Naive thymus-derived CD4-positive, alpha-beta T cell (primary cell): ENCODE results near the gene CNGA1. TPM values are rescaled to one million over a fixed set of nuclear protein-coding genes. Genes with fewer than 3 reads are reported as not detected.

ENCODE experiments used
- ATAC-seq: fragments of 150-1000 bp; cut with Tn5 transposase; 2 replicates; pipeline ENCODE4 v1.10.0; 2021; ENCODE audit warnings: mild to moderate bottlenecking, moderate library complexity
- CTCF ChIA-PET: fragments of 350-600 bp; sonication (Branson Sonifier 250); formaldehyde crosslinking; loops from one replicate; lab custom pipeline; 2021; ENCODE audit warnings: antibody characterized with exemption; lab: Charles Lee
- POLR2A ChIA-PET: fragments of 350-600 bp; sonication (Branson Sonifier 250); formaldehyde crosslinking; loops from one replicate; lab custom pipeline; 2021; ENCODE audit warnings: antibody characterized with exemption, inconsistent platforms; lab: Charles Lee
- DNase-seq, 9 donors: peaks; one replicate each; pipeline versions ENCODE4 v3.0.0 to v3.0.0-alpha.2; 2020 to 2022; ENCODE audit warnings: mixed read lengths in 1 of 9
- H3K27ac ChIP-seq: one replicate; pipeline ENCODE4 v1.7.0; 2013; ENCODE audit warnings: mild to moderate bottlenecking, low read depth, low read length, moderate library complexity
- H3K27me3 ChIP-seq, 2 donors: one replicate each; pipeline ENCODE4 v1.7.0; 2013; ENCODE audit warnings: low read length in 2 of 2, mild to moderate bottlenecking in 2 of 2, moderate library complexity in 2 of 2; ENCODE audit not compliant: control insufficient read depth in 2 of 2, insufficient read depth in 2 of 2
- H3K36me3 ChIP-seq, 3 experiments: 1 replicate in 2 of 3; 2 replicates in 1 of 3; pipeline ENCODE4 v1.7.0; 2013; ENCODE audit warnings: low read length in 3 of 3, mild to moderate bottlenecking in 3 of 3, moderate library complexity in 1 of 3; ENCODE audit not compliant: insufficient read depth in 3 of 3, control insufficient read depth in 2 of 3
- H3K4me1 ChIP-seq, 2 donors: one replicate each; pipeline ENCODE4 v1.7.0; 2013; ENCODE audit warnings: low read length in 2 of 2, mild to moderate bottlenecking in 2 of 2, moderate library complexity in 1 of 2; ENCODE audit not compliant: control insufficient read depth in 2 of 2, insufficient read depth in 2 of 2
- H3K4me3 ChIP-seq: 2 replicates; pipeline ENCODE4 v1.7.0; 2013; ENCODE audit warnings: mild to moderate bottlenecking, low read length
- H3K9me3 ChIP-seq, 3 experiments: 1 replicate in 2 of 3; 2 replicates in 1 of 3; pipeline ENCODE4 v1.7.0; 2013; ENCODE audit warnings: low read length in 3 of 3; ENCODE audit not compliant: control insufficient read depth in 2 of 3
- H3K27ac Mint-ChIP-seq, 9 donors: one replicate each; pipeline ENCODE4 v1.8.0; 2020 to 2022; ENCODE audit warnings: mixed read lengths in 9 of 9, mild to moderate bottlenecking in 8 of 9, moderate library complexity in 5 of 9, inconsistent platforms in 2 of 9
- H3K27me3 Mint-ChIP-seq, 5 donors: one replicate each; pipeline ENCODE4 v1.8.0; 2021 to 2022; ENCODE audit warnings: mixed read lengths in 5 of 5, mild to moderate bottlenecking in 1 of 5
- H3K36me3 Mint-ChIP-seq, 5 donors: one replicate each; pipeline ENCODE4 v1.8.0; 2020 to 2022; ENCODE audit warnings: mixed read lengths in 5 of 5, mild to moderate bottlenecking in 3 of 5, inconsistent platforms in 1 of 5
- H3K4me1 Mint-ChIP-seq, 7 donors: one replicate each; pipeline ENCODE4 v1.8.0; 2020 to 2022; ENCODE audit warnings: mixed read lengths in 7 of 7, mild to moderate bottlenecking in 3 of 7, inconsistent platforms in 1 of 7
- H3K4me3 Mint-ChIP-seq, 10 donors: one replicate each; pipeline ENCODE4 v1.8.0; 2020 to 2022; ENCODE audit warnings: mild to moderate bottlenecking in 10 of 10, mixed read lengths in 10 of 10, moderate library complexity in 6 of 10, inconsistent platforms in 2 of 10
- H3K9me3 Mint-ChIP-seq, 11 donors: one replicate each; pipeline ENCODE4 v1.8.0; 2020 to 2022; ENCODE audit warnings: mixed read lengths in 11 of 11, mild to moderate bottlenecking in 4 of 11, inconsistent platforms in 1 of 11, moderate library complexity in 1 of 11
- intact Hi-C, 2 donors: fragments of 100-400 bp; cut with micrococcal nuclease; formaldehyde crosslinking; loops; one replicate each; pipeline ENCODE4 v1.15.1; 2023
- polyA plus RNA-seq, 2 donors: library from polyadenylated mRNA; unstranded; fragments of 300-500 nt; fragmentation: Illumina TruSeq; gene quantifications; one replicate each; pipeline ENCODE4 v1.2.3, GENCODE V29; 2021
- total RNA-seq, 6 experiments: library from RNA in 5 of 6; stranded (reverse) in 5 of 6; gene quantifications; 1 replicate in 5 of 6; 2 replicates in 1 of 6; pipeline ENCODE4 v1.2.3 and lab custom pipeline; 2021 to 2026

The CNGA1 gene
- total and polyA plus RNA-seq, 7 experiments from 2014 or later: 0.49 TPM; not detected in 6

DNA sequence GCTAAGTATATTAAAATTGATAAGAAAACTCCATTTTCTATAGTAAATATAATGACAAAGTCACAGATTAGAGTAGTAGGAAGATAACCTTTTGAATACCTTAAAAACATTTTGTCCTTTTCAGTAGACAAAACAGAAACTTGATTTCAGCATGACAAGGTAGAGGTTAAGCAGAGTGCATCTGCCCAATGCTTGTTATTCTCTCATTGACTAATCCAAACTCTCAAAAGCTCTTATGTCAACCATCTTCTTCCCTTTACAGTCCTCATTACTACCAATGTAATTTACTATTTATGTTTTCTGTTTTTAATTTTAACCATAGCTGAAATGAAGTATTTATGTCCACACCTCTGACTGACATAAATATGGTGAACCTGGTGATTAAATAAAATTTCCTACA, 11.2 kb upstream of the CNGA1 start:
- ChIA-PET CTCF (interaction anchor here (0.6 kb wide), 1 partner anchor 88 kb away, joined by 3 read pairs; no protein-coding TSS in a partner anchor), POLR2A (interaction anchor here (0.7 kb wide), 1 partner anchor 9 kb away, joined by 3 read pairs; no protein-coding TSS in a partner anchor)
- Histone ChIP-seq H3K36me3 (no peaks in the 10 kb centered on the region), H3K27me3 (no peaks in the 10 kb centered on the region), H3K4me3 (no peak overlapping the region), H3K27ac (no peak overlapping the region), H3K4me1 (no peaks in the 10 kb centered on the region), H3K9me3 (no peaks in the 10 kb centered on the region)
- H3K27me3 Mint-ChIP-seq: peaks cover 3 to 21% (median 5%) of the 10 kb centered on the region in 5 donors
- H3K4me1 Mint-ChIP-seq: peaks cover 0 to 10% (median 0%) of the 10 kb centered on the region in 7 donors
- peaks cover 0 to 4% (median 0%) of the 10 kb centered on the region in 5 donors for H3K36me3 Mint-ChIP-seq
- peak overlapping the region in 1 of 9 donors; percentile 38 for H3K27ac Mint-ChIP-seq
- intact Hi-C loops: no loop called here
- H3K9me3 Mint-ChIP-seq: no peaks in the 10 kb centered on the region
- no peak overlapping the region for H3K4me3 Mint-ChIP-seq
- DNase-seq: no peak
- no peak for ATAC-seq

- DNase-seq (no peak), ATAC-seq (no peak)
- Histone ChIP-seq H3K4me3 (no peak overlapping the region), H3K4me1 (no peaks in the 10 kb centered on the region), H3K9me3 (no peaks in the 10 kb centered on the region), H3K36me3 (no peaks in the 10 kb centered on the region), H3K27ac (no peak overlapping the region), H3K27me3 (no peaks in the 10 kb centered on the region)
- intact Hi-C loops: no loop called here
- Mint-ChIP-seq H3K27me3 (peaks cover 5 to 21% (median 12%) of the 10 kb centered on the region in 5 donors), H3K36me3 (peaks cover 0 to 5% (median 0%) of the 10 kb centered on the region in 5 donors), H3K27ac (no peak overlapping the region), H3K9me3 (peaks cover 0 to 2% (median 0%) of the 10 kb centered on the region in 11 donors), H3K4me3 (no peak overlapping the region), H3K4me1 (peaks cover 0 to 16% (median 0%) of the 10 kb centered on the region in 7 donors)
- CTCF ChIA-PET: interaction anchor here (0.6 to 0.9 kb wide), 2 partner anchors 63 to 66 kb away, joined by 3 read pairs; no protein-coding TSS in a partner anchor
- POLR2A ChIA-PET: no interaction called here
Observed at GRCh38 chr4:48025005-48025404, 8.5 kb upstream of the CNGA1 start.

- intact Hi-C loops: no loop called here
- Mint-ChIP-seq H3K9me3 (peaks cover 0 to 2% (median 0%) of the 10 kb centered on the region in 11 donors), H3K27me3 (peaks cover 5 to 21% (median 12%) of the 10 kb centered on the region in 5 donors), H3K36me3 (peaks cover 0 to 5% (median 0%) of the 10 kb centered on the region in 5 donors), H3K4me3 (no peak overlapping the region), H3K4me1 (peaks cover 0 to 16% (median 0%) of the 10 kb centered on the region in 7 donors), H3K27ac (no peak overlapping the region)
- Histone ChIP-seq H3K4me1 (no peaks in the 10 kb centered on the region), H3K36me3 (no peaks in the 10 kb centered on the region), H3K4me3 (no peak overlapping the region), H3K9me3 (no peaks in the 10 kb centered on the region), H3K27me3 (no peaks in the 10 kb centered on the region), H3K27ac (no peak overlapping the region)
- DNase-seq (no peak), ATAC-seq (no peak)
- ChIA-PET POLR2A (no interaction called here), CTCF (interaction anchor here (0.6 to 0.9 kb wide), 2 partner anchors 64 to 67 kb away, joined by 3 read pairs; no protein-coding TSS in a partner anchor)
Observed at GRCh38 chr4:48024522-48024921, 8.0 kb upstream of the CNGA1 start.

DNA sequence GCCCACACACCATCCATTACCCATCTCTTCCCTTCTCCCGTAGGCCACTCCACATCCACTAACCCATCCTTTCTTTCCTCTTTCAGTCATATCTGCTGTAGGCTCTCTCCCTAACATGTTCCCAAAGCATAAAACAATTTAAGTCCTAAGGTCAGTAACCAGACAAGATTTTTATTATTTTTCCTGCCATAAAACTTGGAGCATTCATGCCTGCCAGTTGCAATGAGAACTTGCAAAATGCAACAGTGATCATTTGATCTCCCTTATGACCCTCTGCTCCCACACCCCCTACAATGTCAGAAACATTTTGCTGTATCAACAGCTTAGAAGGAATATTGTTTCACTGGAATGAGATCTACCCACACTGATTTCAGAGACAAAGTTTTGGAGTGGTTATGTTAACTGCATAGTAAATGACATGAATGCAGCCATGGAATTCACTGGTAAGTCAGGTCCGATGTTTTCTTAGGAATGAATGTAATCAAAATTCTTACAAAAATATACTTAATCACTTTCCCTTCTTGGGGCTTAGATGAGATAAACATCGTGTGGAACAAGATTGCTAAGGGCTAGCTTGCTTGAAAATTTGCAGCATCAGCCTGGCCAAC, 5.8 kb upstream of the CNGA1 start:
- POLR2A ChIA-PET: no interaction called here
- DNase-seq: no peak
- Histone ChIP-seq H3K27me3 (no peaks in the 10 kb centered on the region), H3K9me3 (no peaks in the 10 kb centered on the region), H3K36me3 (no peaks in the 10 kb centered on the region), H3K4me3 (no peak overlapping the region), H3K4me1 (no peaks in the 10 kb centered on the region), H3K27ac (no peak overlapping the region)
- Mint-ChIP-seq H3K4me1 (peaks cover 0 to 10% (median 3%) of the 10 kb centered on the region in 7 donors), H3K27me3 (peaks cover 5 to 27% (median 14%) of the 10 kb centered on the region in 5 donors), H3K27ac (peak overlapping the region in 1 of 9 donors; percentile 10), H3K9me3 (peaks cover 0 to 2% (median 0%) of the 10 kb centered on the region in 11 donors), H3K4me3 (no peak overlapping the region), H3K36me3 (peaks cover 0 to 5% (median 0%) of the 10 kb centered on the region in 5 donors)
- CTCF ChIA-PET: no interaction called here
- ATAC-seq: no peak
- intact Hi-C loops: no loop called here

DNA sequence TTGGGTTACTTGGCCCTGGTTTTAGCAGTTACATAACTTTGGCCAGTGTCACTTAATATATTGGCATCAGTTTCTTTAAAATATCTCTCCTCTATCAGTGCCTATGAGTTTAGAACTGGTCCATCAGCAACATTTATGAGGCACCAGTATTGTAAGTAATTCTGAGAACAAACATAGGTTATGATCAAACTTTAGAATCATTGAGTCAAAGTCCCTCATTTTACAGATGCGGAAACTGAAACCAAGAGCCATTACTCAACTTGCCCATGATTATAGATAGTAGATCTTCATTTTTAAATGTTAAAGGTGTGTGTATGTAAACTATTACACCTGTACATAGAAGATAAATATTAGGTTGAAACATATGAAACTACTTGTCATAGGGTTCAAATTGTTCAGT, 4.6 kb upstream of the CNGA1 start:
- ATAC-seq (no peak), DNase-seq (no peak)
- POLR2A ChIA-PET: no interaction called here
- H3K9me3 Mint-ChIP-seq: peaks cover 0 to 2% (median 0%) of the 10 kb centered on the region in 11 donors
- intact Hi-C loops: no loop called here
- no peaks in the 10 kb centered on the region for H3K36me3 ChIP-seq
- CTCF ChIA-PET: no interaction called here
- H3K4me1 Mint-ChIP-seq: peaks cover 1 to 11% (median 5%) of the 10 kb centered on the region in 7 donors
- H3K27me3 Mint-ChIP-seq: peaks cover 5 to 28% (median 13%) of the 10 kb centered on the region in 5 donors
- no peaks in the 10 kb centered on the region for H3K9me3 ChIP-seq
- no peak overlapping the region for H3K4me3 Mint-ChIP-seq
- H3K27ac Mint-ChIP-seq: no peak overlapping the region
- no peak overlapping the region for H3K4me3 ChIP-seq
- H3K27ac ChIP-seq: no peak overlapping the region
- peaks cover 0 to under 1% of the 10 kb centered on the region in 2 donors for H3K4me1 ChIP-seq
- H3K27me3 ChIP-seq: no peaks in the 10 kb centered on the region
- peaks cover 0 to 5% (median 0%) of the 10 kb centered on the region in 5 donors for H3K36me3 Mint-ChIP-seq

DNA sequence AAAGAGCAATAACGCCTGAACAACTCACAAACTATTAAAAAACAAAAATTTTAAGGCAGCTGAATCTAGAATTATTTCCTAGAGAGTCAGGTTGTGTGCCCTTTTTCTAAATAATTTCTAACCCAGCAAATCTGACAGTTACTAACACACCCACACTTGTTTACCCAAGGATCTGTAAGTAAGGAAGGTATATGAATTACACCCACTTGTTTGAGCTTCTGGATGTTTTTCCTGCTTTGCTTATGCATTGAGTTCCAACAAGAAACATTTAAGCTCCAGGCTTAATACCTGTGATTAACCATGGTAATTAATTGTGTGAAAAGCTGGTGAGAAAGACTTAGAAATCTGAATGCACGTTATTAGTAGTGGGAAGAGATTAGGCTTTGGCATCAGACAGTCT, 1.6 kb upstream of the CNGA1 start:
- Mint-ChIP-seq H3K36me3 (peaks cover 0 to 5% (median 0%) of the 10 kb centered on the region in 5 donors), H3K4me1 (peaks cover 6 to 15% (median 10%) of the 10 kb centered on the region in 7 donors), H3K9me3 (peaks cover 0 to 2% (median 0%) of the 10 kb centered on the region in 11 donors), H3K4me3 (peak overlapping the region in 3 of 10 donors; percentile 8 to 95 (median 89)), H3K27me3 (peaks cover 0 to 35% (median 11%) of the 10 kb centered on the region in 5 donors), H3K27ac (no peak overlapping the region)
- intact Hi-C loops: loop anchor here (5.0 to 10.0 kb wide), 7 partner anchors 69 to 533 kb away; partner anchors contain the start of genes SLAIN2 (in 2 of the 2), ATP10D (in 1 of the 2), NFXL1 (in 1 of the 2) and TEC (in 1 of the 2)
- no peak for DNase-seq
- Histone ChIP-seq H3K36me3 (no peaks in the 10 kb centered on the region), H3K27ac (no peak overlapping the region), H3K4me3 (no peak overlapping the region), H3K27me3 (no peaks in the 10 kb centered on the region), H3K9me3 (no peaks in the 10 kb centered on the region), H3K4me1 (peaks cover 0 to 8% of the 10 kb centered on the region in 2 donors)
- POLR2A ChIA-PET: interaction anchor here (0.6 to 0.7 kb wide), 2 partner anchors 9 to 50 kb away, joined by 3 read pairs; no protein-coding TSS in a partner anchor
- no peak for ATAC-seq
- CTCF ChIA-PET: interaction anchor here (1.2 kb wide), 1 partner anchor 16 kb away, joined by 3 read pairs; no protein-coding TSS in a partner anchor
